ENCODE results near the gene CEP43.

- TF ChIP-seq TEAD1 (CRISPR knock-in tag; IDR thresholded peaks at IDR 0.05) (no peak), PRRX2 (CRISPR knock-in tag; IDR thresholded peaks at IDR 0.05) (no peak), USF1 (CRISPR knock-in tag; IDR thresholded peaks at IDR 0.05) (no peak), NR3C1 (CRISPR knock-in tag; conservative IDR thresholded peaks at IDR 0.05; ENCODE audit: low read depth) (no peak), E2F1 (CRISPR knock-in tag; IDR thresholded peaks at IDR 0.05) (no peak), CTCF (IDR thresholded peaks at IDR 0.05) (no peak), E2F5 (CRISPR knock-in tag; IDR thresholded peaks at IDR 0.05) (no peak), OVOL2 (CRISPR knock-in tag; IDR thresholded peaks at IDR 0.05; ENCODE audit: borderline replicate concordance) (no peak), ZBTB21 (CRISPR knock-in tag; IDR thresholded peaks at IDR 0.05; ENCODE audit: borderline replicate concordance) (no peak), TEAD4 (CRISPR knock-in tag; IDR thresholded peaks at IDR 0.05) (no peak), MXD4 (CRISPR knock-in tag; IDR thresholded peaks at IDR 0.05; ENCODE audit: borderline replicate concordance) (no peak)
Observed at GRCh38 chr6:167020206-167020605, 21.0 kb downstream of the CEP43 start.
